Activated CD4-positive, alpha-beta T cell treated with anti-CD3 and anti-CD28 coated beads, Interleukin-2, Interleukin-4, amounts not matched to agents 100 ng/mL and 50 ng/mL, durations not matched to agents 16 hours and 8 hours (primary cell): ENCODE data around the gene EIPR1.
"Not testable (repeated sequence)": the region's sequence is repeated elsewhere in the genome, so short reads cannot be mapped to it uniquely, and the experiment has no call there.

Experiments
- DNase-seq: peaks from one replicate; pipeline ENCODE4 v3.0.0-alpha.2; 2020; ENCODE audit warnings: low spot score

EIPR1 gene

GRCh38 chr2:3357926-3358325 is 19.7 kb downstream of the EIPR1 start:
- no peak for DNase-seq

GRCh38 chr2:3357446-3357845 is 20.2 kb downstream of the EIPR1 start:
- not testable (repeated sequence) for DNase-seq

- no peak for DNase-seq
Measured at GRCh38 chr2:3356799-3357198, 20.8 kb downstream of the EIPR1 start.

GRCh38 chr2:3355951-3356569 is 21.6 kb downstream of the EIPR1 start:
- DNase-seq = no peak

GRCh38 chr2:3354986-3355385 is 22.6 kb downstream of the EIPR1 start:
- no peak for DNase-seq

GRCh38 chr2:3349211-3349693 is 28.4 kb downstream of the EIPR1 start:
- no peak for DNase-seq

GRCh38 chr2:3348767-3349166 is 28.9 kb downstream of the EIPR1 start:
- no peak for DNase-seq

- DNase-seq = no peak
Measured at GRCh38 chr2:3345621-3346020, 32.0 kb downstream of the EIPR1 start.

GRCh38 chr2:3344897-3345296 is 32.7 kb downstream of the EIPR1 start:
- no peak for DNase-seq

- DNase-seq = no peak
Measured at GRCh38 chr2:3343012-3343411, 34.6 kb downstream of the EIPR1 start.

GRCh38 chr2:3342324-3342723 is 35.3 kb downstream of the EIPR1 start:
- DNase-seq = no peak

- DNase-seq = no peak
Measured at GRCh38 chr2:3341336-3341735, 36.3 kb downstream of the EIPR1 start.

GRCh38 chr2:3340144-3340543 is 37.5 kb downstream of the EIPR1 start:
- DNase-seq = no peak

- no peak for DNase-seq
Measured at GRCh38 chr2:3338340-3338739, 39.3 kb downstream of the EIPR1 start.

- no peak for DNase-seq
Measured at GRCh38 chr2:3336844-3337243, 40.8 kb downstream of the EIPR1 start.

- DNase-seq = no peak
Measured at GRCh38 chr2:3334392-3335345, 42.9 kb downstream of the EIPR1 start.

GRCh38 chr2:3332133-3332532 is 45.5 kb downstream of the EIPR1 start:
- DNase-seq = no peak

GRCh38 chr2:3329491-3329890 is 48.1 kb downstream of the EIPR1 start:
- DNase-seq = no peak

- no peak for DNase-seq
Measured at GRCh38 chr2:3326871-3327270, 50.7 kb downstream of the EIPR1 start.

- no peak for DNase-seq
Measured at GRCh38 chr2:3326182-3326537, 51.5 kb downstream of the EIPR1 start.

GRCh38 chr2:3325458-3326181 is 52.0 kb downstream of the EIPR1 start:
- DNase-seq = no peak

- DNase-seq = no peak
Measured at GRCh38 chr2:3324404-3325281, 53.0 kb downstream of the EIPR1 start.
